HG02981 (cell line): ENCODE results near the gene CTDSP1.

ENCODE experiments used
- ATAC-seq: cut with Tn5 transposase; IDR thresholded peaks from one replicate; pipeline ENCODE4 v1.9.1; 2021; ENCODE audit warnings: mild to moderate bottlenecking, moderate library complexity; ENCODE audit not compliant: unreplicated experiment

The CTDSP1 gene

GRCh38 chr2:218398437-218399390, 954 bp upstream of the CTDSP1 start:
- no peak for ATAC-seq

GRCh38 chr2:218400167-218400929, 680 bp downstream of the CTDSP1 start:
- no peak for ATAC-seq

- ATAC-seq: no peak
Observed at GRCh38 chr2:218400930-218401881, 1.5 kb downstream of the CTDSP1 start.

GRCh38 chr2:218401890-218402289, 2.2 kb downstream of the CTDSP1 start:
- ATAC-seq: no peak

- no peak for ATAC-seq
Observed at GRCh38 chr2:218402491-218402901, 2.8 kb downstream of the CTDSP1 start.

- ATAC-seq: no peak
Observed at GRCh38 chr2:218402911-218403411, 3.3 kb downstream of the CTDSP1 start.

GRCh38 chr2:218403810-218404209, 4.1 kb downstream of the CTDSP1 start:
- ATAC-seq: no peak

GRCh38 chr2:218404351-218405085, 4.8 kb downstream of the CTDSP1 start:
- ATAC-seq: no peak

- ATAC-seq: no peak
Observed at GRCh38 chr2:218405086-218405745, 5.5 kb downstream of the CTDSP1 start.

- ATAC-seq: no peak
Observed at GRCh38 chr2:218405746-218406208, 6.1 kb downstream of the CTDSP1 start.

GRCh38 chr2:218406209-218406948, 6.7 kb downstream of the CTDSP1 start:
- peak; percentile 86 for ATAC-seq

GRCh38 chr2:218406949-218407618, 7.4 kb downstream of the CTDSP1 start:
- ATAC-seq: no peak

GRCh38 chr2:218407717-218408116, 8.0 kb downstream of the CTDSP1 start:
- ATAC-seq: no peak

GRCh38 chr2:218418321-218418716, 18.7 kb downstream of the CTDSP1 start:
- no peak for ATAC-seq

GRCh38 chr2:218418717-218419458, 19.2 kb downstream of the CTDSP1 start, which contains the start of gene VIL1:
Gene VIL1, plus strand, starts transcription at chr2:218419123. Its CDS starts 4,656 bp downstream, at chr2:218423779.
- no peak for ATAC-seq

GRCh38 chr2:218419630-218420216, 20.1 kb downstream of the CTDSP1 start:
- no peak for ATAC-seq

GRCh38 chr2:218421027-218421426, 21.4 kb downstream of the CTDSP1 start:
- ATAC-seq: no peak
